CD14-positive monocyte (primary cell): Measurements from ENCODE around the gene P2RX2. TPM values are rescaled to one million over a fixed set of nuclear protein-coding genes. Genes with fewer than 3 reads are reported as not detected.

Experiments used
- DNase-seq, 3 donors: peaks; one replicate each; pipeline ENCODE4 v3.0.0-alpha.2; 2011 to 2022
- H2AFZ ChIP-seq: 2 replicates; pipeline ENCODE4 v1.6.0; 2012; ENCODE audit warnings: mild to moderate bottlenecking, low read depth, low read length, inconsistent platforms; ENCODE audit not compliant: insufficient read depth, poor library complexity, severe bottlenecking
- H3K27ac ChIP-seq, 2 donors: 1 replicate in 1 of 2; 2 replicates in 1 of 2; pipeline ENCODE4 v1.5.1; 2012 to 2013; ENCODE audit warnings: low read length in 2 of 2, control low read depth in 1 of 2, inconsistent platforms in 1 of 2, low read depth in 1 of 2, mild to moderate bottlenecking in 1 of 2
- H3K27me3 ChIP-seq, 2 donors: one replicate each; pipeline versions ENCODE4 v1.6.0 to v1.6.1; 2011 to 2013; ENCODE audit warnings: low read length in 2 of 2; ENCODE audit not compliant: control insufficient read depth in 2 of 2, insufficient read depth in 2 of 2
- H3K36me3 ChIP-seq, 2 donors: replicated peaks in 1 of 2; 1 replicate in 1 of 2; 2 replicates in 1 of 2; pipeline versions ENCODE4 v1.5.1 to v1.6.1; 2012 to 2013; ENCODE audit warnings: low read length in 2 of 2, control low read depth in 1 of 2, inconsistent platforms in 1 of 2, mild to moderate bottlenecking in 1 of 2; ENCODE audit not compliant: insufficient read depth in 2 of 2, control insufficient read depth in 1 of 2
- H3K4me1 ChIP-seq, 2 donors: 1 replicate in 1 of 2; 2 replicates in 1 of 2; pipeline versions ENCODE4 v1.5.1 to v1.6.1; 2012 to 2013; ENCODE audit warnings: low read length in 2 of 2, control low read depth in 1 of 2, inconsistent platforms in 1 of 2, mild to moderate bottlenecking in 1 of 2, moderate library complexity in 1 of 2; ENCODE audit not compliant: insufficient read depth in 2 of 2, control insufficient read depth in 1 of 2
- H3K4me2 ChIP-seq: replicated peaks from 2 replicates; pipeline ENCODE3; 2012; ENCODE audit warnings: low read length, moderate library complexity, mild to moderate bottlenecking; ENCODE audit not compliant: poor library complexity, severe bottlenecking; ENCODE audit errors: extremely low read depth
- H3K4me3 ChIP-seq, 3 experiments: fragments of 200-600 bp in 1 of 3; sonication (generic) in 1 of 3; replicated peaks in 1 of 3; 1 replicate in 2 of 3; 2 replicates in 1 of 3; pipeline ENCODE4 v1.5.1; 2011 to 2013; ENCODE audit warnings: low read length in 3 of 3, mild to moderate bottlenecking in 3 of 3, control low read depth in 2 of 3, low read depth in 2 of 3, inconsistent platforms in 1 of 3, moderate library complexity in 1 of 3
- H3K79me2 ChIP-seq: 2 replicates; pipeline ENCODE4 v1.6.0; 2012; ENCODE audit warnings: mild to moderate bottlenecking, control low read depth, inconsistent platforms, low read length, moderate library complexity; ENCODE audit not compliant: insufficient read depth
- H3K9ac ChIP-seq: 2 replicates; pipeline ENCODE4 v1.6.0; 2017; ENCODE audit warnings: low read length, mild to moderate bottlenecking; ENCODE audit not compliant: insufficient read depth, poor library complexity, severe bottlenecking
- H3K9me3 ChIP-seq, 2 donors: replicated peaks in 1 of 2; 1 replicate in 1 of 2; 2 replicates in 1 of 2; pipeline versions ENCODE4 v1.5.1 to v1.6.1; 2012 to 2013; ENCODE audit warnings: low read length in 2 of 2, control low read depth in 1 of 2; ENCODE audit not compliant: control insufficient read depth in 1 of 2, insufficient read depth in 1 of 2
- H4K20me1 ChIP-seq: 2 replicates; pipeline ENCODE4 v1.6.0; 2012; ENCODE audit warnings: mild to moderate bottlenecking, low read length, control low read depth, moderate library complexity; ENCODE audit not compliant: insufficient read depth
- H3K27ac Mint-ChIP-seq, 7 donors: one replicate each; pipeline ENCODE4 v1.8.0; 2020; ENCODE audit warnings: mild to moderate bottlenecking in 7 of 7, mixed read lengths in 7 of 7, moderate library complexity in 6 of 7, inconsistent platforms in 2 of 7
- H3K27me3 Mint-ChIP-seq, 3 donors: one replicate each; pipeline ENCODE4 v1.8.0; 2021 to 2022; ENCODE audit warnings: low read depth in 3 of 3, mild to moderate bottlenecking in 3 of 3, mixed read lengths in 3 of 3, moderate library complexity in 3 of 3, inconsistent platforms in 1 of 3
- H3K36me3 Mint-ChIP-seq, 2 donors: one replicate each; pipeline ENCODE4 v1.8.0; 2020; ENCODE audit warnings: mixed read lengths in 2 of 2, inconsistent platforms in 1 of 2, mild to moderate bottlenecking in 1 of 2
- H3K4me1 Mint-ChIP-seq: one replicate; pipeline ENCODE4 v1.8.0; 2020; ENCODE audit warnings: mild to moderate bottlenecking, mixed read lengths
- H3K4me3 Mint-ChIP-seq, 2 donors: one replicate each; pipeline ENCODE4 v1.8.0; 2020; ENCODE audit warnings: mild to moderate bottlenecking in 2 of 2, mixed read lengths in 2 of 2, moderate library complexity in 1 of 2
- H3K9me3 Mint-ChIP-seq, 7 donors: one replicate each; pipeline ENCODE4 v1.8.0; 2020 to 2022; ENCODE audit warnings: mixed read lengths in 7 of 7, mild to moderate bottlenecking in 6 of 7, moderate library complexity in 6 of 7, inconsistent platforms in 2 of 7
- CTCF ChIP-seq: fragments of 200-600 bp; IDR thresholded peaks from one replicate; pipeline ENCODE4 v1.8.0; 2022; ENCODE audit warnings: antibody characterized with exemption, mild to moderate bottlenecking
- WGBS: methylation state at CpG from one replicate; pipeline ENCODE4 v1.1.5; 2013; ENCODE audit warnings: missing lambda C conversion rate; ENCODE audit not compliant: insufficient coverage; 5-methylcytosine and 5-hydroxymethylcytosine counted together
- intact Hi-C, 2 donors: fragments of 100-400 bp; cut with micrococcal nuclease; formaldehyde crosslinking; loops; one replicate each; pipeline versions ENCODE4 v1.15.0 to v1.15.1; 2023
- polyA plus RNA-seq, 3 donors: library from polyadenylated mRNA; depleted of rRNA in 1 of 3; unstranded in 2 of 3; stranded (reverse) in 1 of 3; fragments of 300-500 nt in 2 of 3; fragments of >200 nt in 1 of 3; fragmentation: Illumina TruSeq in 2 of 3; gene quantifications; 1 replicate in 2 of 3; 2 replicates in 1 of 3; pipeline ENCODE4 v1.2.3, GENCODE V29; 2012 to 2021

P2RX2 gene
- polyA plus RNA-seq, 3 donors: not detected

- Histone ChIP-seq H3K79me2 (no peaks in the 10 kb centered on the region), H3K9ac (no peak overlapping the region), H3K27ac (no peak overlapping the region), H3K4me3 (no peak overlapping the region), H2AFZ (no peak overlapping the region), H3K9me3 (no peaks in the 10 kb centered on the region), H4K20me1 (peaks cover 4% of the 10 kb centered on the region), H3K27me3 (no peaks in the 10 kb centered on the region), H3K36me3 (peaks cover 40 to 41% of the 10 kb centered on the region in 2 donors), H3K4me1 (no peaks in the 10 kb centered on the region), H3K4me2 (no peak overlapping the region)
- 96% methylated on average over 48 of the region's 55 CpGs for WGBS
- DNase-seq: no peak
- H3K9me3 Mint-ChIP-seq: no peaks in the 10 kb centered on the region
- peaks cover 0 to 1% (median 0%) of the 10 kb centered on the region in 3 donors for H3K27me3 Mint-ChIP-seq
- H3K4me3 Mint-ChIP-seq: no peak overlapping the region
- H3K27ac Mint-ChIP-seq: no peak overlapping the region
- H3K36me3 Mint-ChIP-seq: peaks cover 18 to 52% of the 10 kb centered on the region in 2 donors
- H3K4me1 Mint-ChIP-seq: no peaks in the 10 kb centered on the region
- intact Hi-C loops: no loop called here
- TF ChIP-seq CTCF: no peak
Measured at GRCh38 chr12:132569856-132570480, 48.6 kb upstream of the P2RX2 start.

GRCh38 chr12:132570635-132571034 is 47.9 kb upstream of the P2RX2 start:
- H3K4me3 ChIP-seq: no peak overlapping the region
- H3K27me3 ChIP-seq: no peaks in the 10 kb centered on the region
- Mint-ChIP-seq H3K36me3 (peaks cover 17 to 52% of the 10 kb centered on the region in 2 donors), H3K9me3 (no peaks in the 10 kb centered on the region), H3K4me3 (no peak overlapping the region), H3K27me3 (peaks cover 0 to 1% (median 0%) of the 10 kb centered on the region in 3 donors), H3K4me1 (no peaks in the 10 kb centered on the region), H3K27ac (no peak overlapping the region)
- TF ChIP-seq CTCF: no peak
- intact Hi-C loops: no loop called here
- H3K4me1 ChIP-seq: no peaks in the 10 kb centered on the region
- no peak overlapping the region for H2AFZ ChIP-seq
- no peak overlapping the region for H3K27ac ChIP-seq
- H3K4me2 ChIP-seq: no peak overlapping the region
- WGBS: 97% methylated on average over 25 of the region's 26 CpGs
- no peak for DNase-seq
- H3K9ac ChIP-seq: no peak overlapping the region
- H3K9me3 ChIP-seq: no peaks in the 10 kb centered on the region
- H3K79me2 ChIP-seq: no peaks in the 10 kb centered on the region
- peaks cover 39 to 41% of the 10 kb centered on the region in 2 donors for H3K36me3 ChIP-seq
- H4K20me1 ChIP-seq: no peaks in the 10 kb centered on the region
